GM19467 (cell line): Measurements from ENCODE around the gene GLYATL1.
"Not testable (repeated sequence)": the region's sequence is repeated elsewhere in the genome, so short reads cannot be mapped to it uniquely, and the experiment has no call there.

Experiments used
- ATAC-seq: cut with Tn5 transposase; IDR thresholded peaks from one replicate; pipeline ENCODE4 v1.9.1; 2021; ENCODE audit warnings: mild to moderate bottlenecking, moderate library complexity; ENCODE audit not compliant: unreplicated experiment

Gene GLYATL1

GRCh38 chr11:58992489-58992888, 53.2 kb downstream of the GLYATL1 start:
- ATAC-seq, result no peak

- no peak for ATAC-seq
Observed at GRCh38 chr11:58994171-58994570, 54.9 kb downstream of the GLYATL1 start.

- ATAC-seq, result peak; percentile 9
Observed at GRCh38 chr11:58998480-58999290, 59.4 kb downstream of the GLYATL1 start.

- ATAC-seq, result peak; percentile 92
Observed at GRCh38 chr11:58999291-58999680, 60.0 kb downstream of the GLYATL1 start.

DNA sequence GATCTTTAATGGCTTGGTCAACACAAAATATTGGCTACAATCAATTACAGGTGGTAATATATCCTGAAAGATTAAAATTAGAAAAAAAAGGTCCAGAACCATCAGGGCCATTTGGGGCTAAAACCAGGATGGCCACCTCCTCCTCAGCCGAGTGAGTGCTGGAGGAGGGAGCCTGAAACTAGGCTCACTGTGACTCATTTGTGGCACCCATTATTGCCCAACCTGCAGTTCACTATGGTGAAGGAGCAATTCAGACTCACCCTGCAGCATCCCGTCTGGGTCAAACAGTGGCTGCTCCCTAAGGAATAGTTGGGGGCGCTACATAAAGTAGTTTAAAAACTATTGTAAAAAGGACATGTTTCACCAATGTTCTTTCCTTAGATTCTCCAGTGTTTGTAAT, 60.7 kb downstream of the GLYATL1 start:
- no peak for ATAC-seq

- not testable (repeated sequence) for ATAC-seq
Observed at GRCh38 chr11:59002006-59002405, 62.7 kb downstream of the GLYATL1 start.
